HG02938 (cell line): Measurements from ENCODE around the gene SEMA3E.

Source experiments
- ATAC-seq: cut with Tn5 transposase; IDR thresholded peaks from one replicate; pipeline ENCODE4 v1.9.1; 2021; ENCODE audit warnings: mild to moderate bottlenecking, moderate library complexity; ENCODE audit not compliant: unreplicated experiment

The SEMA3E gene

DNA sequence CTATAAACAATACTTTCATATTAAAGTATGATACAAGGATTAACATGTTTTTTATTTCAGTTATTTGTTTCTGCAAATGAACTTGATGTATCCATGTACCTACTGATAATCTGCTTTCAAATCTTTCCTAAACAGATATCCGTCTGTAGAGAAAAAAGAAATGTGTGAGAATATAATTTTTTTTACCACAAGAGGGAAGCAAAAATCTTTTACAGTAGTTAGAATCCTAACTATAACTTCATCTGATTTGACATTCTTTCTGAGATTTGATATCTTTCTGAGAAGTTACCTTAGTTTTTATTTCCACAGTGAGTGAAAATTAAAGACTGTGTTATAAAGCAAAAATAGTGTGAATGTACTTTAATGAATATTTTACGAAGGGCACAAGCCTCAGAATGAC is 282.3 kb downstream of the SEMA3E start:
- ATAC-seq, result no peak

DNA sequence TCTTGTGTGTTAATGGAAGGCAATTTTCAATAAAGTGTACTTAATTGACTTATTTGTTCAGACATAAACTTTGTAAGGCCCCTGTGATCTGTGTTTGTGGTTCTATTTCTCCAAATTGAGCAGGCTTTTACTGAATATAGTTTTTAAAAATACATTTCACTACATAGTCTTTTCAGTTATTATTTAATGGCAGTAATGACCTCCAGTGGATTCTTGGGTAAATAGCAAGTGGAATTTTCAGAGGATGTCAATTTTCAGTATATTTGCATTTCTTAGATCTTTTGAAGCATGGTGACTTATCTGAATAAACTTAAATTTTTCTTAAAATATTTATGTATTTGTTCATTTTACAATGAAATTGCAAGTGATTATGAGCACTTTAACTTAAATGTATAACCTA is 283.2 kb downstream of the SEMA3E start:
- no peak for ATAC-seq

DNA sequence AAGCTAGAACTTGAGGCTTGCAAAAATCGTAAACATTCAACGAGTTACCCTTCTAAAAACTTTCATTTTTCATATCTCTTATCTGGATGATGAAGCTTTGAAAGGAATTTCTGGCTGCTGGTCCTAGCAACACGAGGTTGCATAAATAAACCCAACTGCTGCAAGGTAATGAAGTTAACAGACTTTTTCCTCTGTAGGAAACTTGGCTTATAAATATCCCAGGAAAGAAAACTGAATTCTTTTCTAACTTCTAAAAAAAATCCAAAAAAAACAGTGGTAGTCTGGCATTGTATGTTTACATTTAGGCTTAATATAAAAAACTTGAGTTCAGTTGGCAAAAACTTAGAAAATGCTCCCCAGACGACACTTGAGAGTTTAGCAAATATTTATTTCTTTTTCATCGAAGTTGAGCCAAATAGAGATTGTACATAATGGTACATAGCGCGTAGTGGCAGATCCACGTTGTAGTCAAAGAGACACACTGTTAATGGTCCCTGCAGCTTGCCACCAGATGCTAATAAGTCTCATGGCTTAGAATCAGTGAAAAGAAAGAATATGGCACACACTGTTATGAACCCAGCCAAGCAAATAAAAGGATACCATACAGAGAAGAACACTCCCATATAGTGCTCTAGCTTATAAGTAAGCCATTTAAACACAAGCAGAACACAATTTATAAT is 285.9 kb downstream of the SEMA3E start:
- no peak for ATAC-seq

DNA sequence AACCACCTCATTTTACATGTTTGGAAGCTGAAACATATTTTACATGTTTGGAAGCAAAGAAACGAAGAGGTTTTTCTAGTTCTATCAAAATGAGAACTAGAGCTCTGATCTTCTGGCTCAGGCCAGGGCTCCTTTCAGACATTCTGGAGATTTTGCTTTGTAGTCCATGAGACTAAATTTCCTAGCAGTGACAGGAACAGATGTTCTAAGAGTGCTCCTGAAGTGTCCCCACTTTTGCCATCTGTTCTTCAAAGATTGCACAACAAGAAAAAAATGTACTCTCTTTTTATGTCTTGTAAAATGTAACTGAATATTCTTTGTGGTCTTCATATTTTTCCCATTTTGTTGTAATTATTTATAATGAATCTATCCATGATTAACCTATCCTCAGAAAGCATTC is 289.8 kb downstream of the SEMA3E start:
- no peak for ATAC-seq

DNA sequence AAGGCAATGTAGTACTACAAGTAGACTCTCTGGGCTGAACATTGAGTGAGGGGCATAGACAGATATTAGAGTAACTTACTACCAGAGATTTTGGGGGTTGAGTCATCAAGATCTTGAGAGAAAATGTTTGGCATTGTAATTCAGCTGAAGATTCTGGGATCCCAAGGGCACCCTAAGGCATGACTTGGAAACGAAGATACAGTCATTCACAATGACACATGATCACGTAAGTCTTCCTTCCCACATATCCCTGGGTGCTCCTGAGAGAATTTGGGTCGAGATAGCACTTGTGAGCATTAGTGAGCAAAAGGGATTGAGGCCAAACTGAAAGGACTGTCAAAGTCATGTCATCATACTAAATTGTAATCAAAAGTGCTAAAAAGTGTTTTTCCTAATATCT is 293.8 kb downstream of the SEMA3E start:
- ATAC-seq, result no peak

DNA sequence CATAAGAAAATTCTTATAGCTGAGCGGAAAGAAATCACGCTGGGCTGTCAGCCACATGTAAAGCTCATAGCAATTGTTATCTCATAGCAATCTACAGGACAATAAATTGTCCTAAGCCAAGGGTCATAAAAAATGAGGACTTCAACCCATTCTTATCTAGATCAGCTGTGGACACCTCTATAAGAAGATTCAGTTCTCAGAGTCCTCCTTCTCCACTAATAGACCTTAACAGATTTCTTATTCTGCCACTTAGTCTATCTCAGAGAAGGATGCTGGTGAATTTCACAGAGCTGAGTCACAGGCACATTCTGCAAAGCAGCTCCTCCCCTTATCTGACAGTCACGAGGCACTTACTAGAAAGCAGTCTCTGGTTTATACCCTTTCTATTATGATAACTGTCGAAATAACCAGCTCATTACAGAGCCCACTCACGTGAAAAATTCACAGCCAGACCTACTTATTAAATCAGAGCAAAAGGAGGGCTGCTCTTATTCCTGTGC is 300.9 kb downstream of the SEMA3E start:
- no peak for ATAC-seq

DNA sequence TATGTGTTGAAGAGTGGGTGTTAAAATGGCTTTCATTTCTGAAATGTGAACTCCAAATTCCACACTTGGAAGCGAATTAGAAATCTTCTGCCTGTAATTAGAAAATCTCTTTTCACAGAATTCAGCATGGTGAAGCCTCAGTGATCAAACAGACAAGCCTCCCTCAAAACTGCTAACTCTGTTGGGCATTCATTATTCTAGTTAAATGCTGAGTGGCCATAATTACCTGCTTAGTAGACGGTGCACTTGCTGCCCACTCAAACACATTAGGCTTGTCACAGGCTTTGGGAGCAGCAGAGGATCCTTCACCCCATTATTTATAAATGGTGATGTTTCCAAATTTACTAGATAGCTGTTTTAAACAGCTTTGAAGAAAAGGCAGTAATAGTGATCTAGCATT is 309.0 kb downstream of the SEMA3E start:
- ATAC-seq, result no peak

DNA sequence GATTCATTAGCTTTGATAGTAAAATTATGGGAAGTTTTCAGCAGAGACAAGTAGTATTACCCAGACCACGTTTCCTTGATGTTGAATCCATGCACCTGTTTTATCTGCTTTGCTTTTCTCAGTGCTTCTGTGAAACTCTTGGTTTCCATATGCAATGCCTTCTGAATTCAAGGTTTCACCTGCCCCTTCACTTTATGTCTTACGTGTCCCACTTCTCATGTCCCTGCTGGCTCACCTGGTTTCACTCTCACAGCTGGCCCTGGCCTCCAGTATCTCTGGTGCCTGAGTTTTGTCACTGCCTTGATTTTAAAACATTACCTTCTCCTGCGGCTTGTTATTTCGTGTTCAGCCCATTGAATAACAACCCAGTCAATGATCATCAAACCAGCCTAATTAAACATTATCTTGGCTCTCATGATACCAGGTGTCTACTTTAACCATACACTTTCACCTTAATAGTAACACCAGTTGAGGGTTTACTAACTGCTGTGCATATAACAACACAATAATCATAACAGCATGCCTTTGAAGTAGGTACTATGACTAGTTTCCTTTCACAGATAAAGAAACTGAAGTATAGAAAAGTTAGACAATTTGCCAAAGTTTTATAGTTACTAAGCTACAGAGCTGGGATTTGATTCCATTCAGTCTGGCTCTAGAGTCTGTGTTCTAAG is 310.5 kb downstream of the SEMA3E start:
- ATAC-seq, result no peak

DNA sequence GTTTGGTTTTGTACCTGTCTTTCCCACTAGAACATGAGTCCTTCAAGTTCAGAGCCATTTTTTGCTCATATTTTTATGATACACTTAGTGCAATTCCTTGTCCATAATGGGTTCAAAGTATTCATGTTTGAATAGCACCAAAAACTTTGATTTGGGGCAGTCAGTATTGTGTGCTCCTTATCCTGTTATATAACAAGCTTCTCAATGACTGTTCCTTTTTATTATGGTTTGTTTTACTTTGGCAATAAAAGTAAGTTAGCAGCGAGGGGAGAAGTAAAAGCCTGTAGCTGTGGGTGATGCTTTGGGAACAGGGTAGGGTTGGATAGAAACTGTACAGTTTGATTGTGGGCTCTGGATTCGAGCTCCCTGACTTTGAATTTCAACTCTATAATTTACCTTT is 311.9 kb downstream of the SEMA3E start:
- ATAC-seq, result no peak

DNA sequence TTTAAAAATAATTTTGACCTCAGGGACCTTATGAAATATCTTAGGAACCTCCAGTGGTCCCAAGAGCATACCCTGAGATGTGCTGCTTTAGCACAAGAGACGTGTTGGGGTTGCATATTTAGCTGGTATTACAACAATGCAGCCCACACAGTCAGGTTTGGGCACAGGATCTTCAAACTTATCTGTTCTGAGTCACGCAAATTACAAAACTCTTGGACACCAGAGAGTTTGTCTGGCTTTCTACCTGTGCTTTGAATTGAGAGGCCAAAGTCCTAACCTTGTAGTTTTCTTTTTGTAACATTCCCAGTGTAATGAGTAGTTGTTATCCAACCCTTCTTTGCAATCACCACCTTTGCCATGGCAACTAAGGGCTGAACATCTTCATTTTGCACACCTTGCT is 322.7 kb downstream of the SEMA3E start:
- no peak for ATAC-seq

DNA sequence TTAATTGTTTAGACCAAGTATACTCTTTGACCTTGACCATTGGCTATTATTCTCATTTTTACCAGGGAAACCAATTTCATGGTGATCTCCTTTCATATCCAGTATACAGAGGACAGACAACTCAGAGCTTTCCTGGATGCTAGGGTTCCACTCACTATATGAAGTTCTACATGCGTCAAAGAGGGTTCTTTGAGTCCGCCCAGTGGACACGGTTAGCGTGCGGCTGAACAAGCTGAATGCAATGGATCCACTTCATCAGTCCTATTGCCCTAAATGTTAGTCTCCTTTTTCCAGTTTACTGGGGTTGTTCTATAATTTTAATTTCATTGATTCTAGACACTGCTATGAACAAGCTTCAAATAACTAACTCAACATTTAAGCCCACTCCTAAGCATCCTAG is 323.9 kb downstream of the SEMA3E start:
- no peak for ATAC-seq

DNA sequence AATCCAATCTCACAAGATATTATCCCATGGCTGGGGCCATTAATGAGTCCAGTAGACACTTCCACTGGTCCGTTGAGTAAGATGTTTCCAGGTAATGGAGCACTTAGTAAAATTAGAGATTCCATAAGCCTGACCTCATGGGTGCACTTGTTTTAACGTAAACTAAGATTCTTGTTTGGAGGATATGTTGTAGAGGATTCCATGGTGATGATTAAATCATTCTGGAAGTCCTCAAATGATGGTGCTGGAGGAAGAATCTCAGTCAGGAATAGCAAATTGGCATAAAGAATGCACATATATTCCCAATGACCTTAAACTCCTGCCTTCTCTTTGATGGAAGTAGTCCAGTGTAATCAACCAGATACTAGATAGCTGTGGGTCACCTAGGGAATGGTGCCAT is 324.3 kb downstream of the SEMA3E start:
- no peak for ATAC-seq

DNA sequence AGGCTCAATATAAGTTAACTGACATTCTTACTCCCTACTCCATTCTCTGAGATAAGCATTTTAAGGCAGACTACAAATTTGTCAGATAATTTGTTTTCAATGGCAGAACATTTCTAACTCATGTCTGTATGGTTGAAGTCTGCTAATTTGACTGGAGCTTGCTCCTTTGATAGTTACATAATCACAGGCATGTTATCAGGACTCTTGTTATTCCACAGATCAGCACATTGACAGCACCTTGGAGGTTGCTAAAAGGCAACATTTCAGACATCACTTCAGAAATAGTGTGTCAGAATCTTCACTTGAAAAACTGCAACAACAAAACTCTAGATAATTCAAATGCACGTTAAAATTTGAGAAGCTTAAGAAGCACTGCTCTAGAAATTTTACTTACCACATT is 327.9 kb downstream of the SEMA3E start:
- ATAC-seq, result no peak

DNA sequence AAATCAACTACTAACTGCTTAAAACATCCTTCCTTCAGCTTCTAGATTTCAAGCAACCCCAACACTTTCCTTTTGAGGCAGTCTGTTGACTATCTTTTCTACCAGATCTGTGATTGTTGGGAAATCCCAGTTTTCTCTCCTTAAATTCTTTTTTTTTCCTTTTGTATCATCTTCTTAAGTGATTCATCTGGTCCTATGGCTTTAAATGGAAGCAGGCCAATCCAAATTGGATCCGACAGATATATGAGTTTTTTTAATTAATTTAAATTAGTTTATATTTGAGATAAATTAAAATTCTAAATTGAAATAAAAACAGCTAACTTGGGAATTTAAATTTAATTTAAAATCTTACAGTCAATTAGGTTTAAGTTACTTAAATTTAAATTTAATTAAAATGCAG is 335.0 kb downstream of the SEMA3E start:
- ATAC-seq, result no peak
